ENCODE data around the gene ROBO1. TPM values are rescaled to one million over a fixed set of nuclear protein-coding genes. Genes with fewer than 3 reads are reported as not detected.

Gene ROBO1
- polyA plus RNA-seq, 1 experiment: 33.9 TPM

- Histone ChIP-seq H3K4me3 (ENCODE audit: low read depth, low read length) (no peak overlapping the region), H3K27me3 (ENCODE audit: control insufficient read depth, insufficient read depth, low read length) (no peaks in the 10 kb centered on the region), H3K36me3 (ENCODE audit: control insufficient read depth, insufficient read depth, low read length) (no peaks in the 10 kb centered on the region)
- no peak for DNase-seq (ENCODE audit: low read depth)
- CTCF ChIA-PET: interaction anchor here (1.4 kb wide), 1 partner anchor 22 kb away, joined by 4 read pairs; no protein-coding TSS in a partner anchor
- POLR2A ChIA-PET: no interaction called here
- TF ChIP-seq, protein P1, sequence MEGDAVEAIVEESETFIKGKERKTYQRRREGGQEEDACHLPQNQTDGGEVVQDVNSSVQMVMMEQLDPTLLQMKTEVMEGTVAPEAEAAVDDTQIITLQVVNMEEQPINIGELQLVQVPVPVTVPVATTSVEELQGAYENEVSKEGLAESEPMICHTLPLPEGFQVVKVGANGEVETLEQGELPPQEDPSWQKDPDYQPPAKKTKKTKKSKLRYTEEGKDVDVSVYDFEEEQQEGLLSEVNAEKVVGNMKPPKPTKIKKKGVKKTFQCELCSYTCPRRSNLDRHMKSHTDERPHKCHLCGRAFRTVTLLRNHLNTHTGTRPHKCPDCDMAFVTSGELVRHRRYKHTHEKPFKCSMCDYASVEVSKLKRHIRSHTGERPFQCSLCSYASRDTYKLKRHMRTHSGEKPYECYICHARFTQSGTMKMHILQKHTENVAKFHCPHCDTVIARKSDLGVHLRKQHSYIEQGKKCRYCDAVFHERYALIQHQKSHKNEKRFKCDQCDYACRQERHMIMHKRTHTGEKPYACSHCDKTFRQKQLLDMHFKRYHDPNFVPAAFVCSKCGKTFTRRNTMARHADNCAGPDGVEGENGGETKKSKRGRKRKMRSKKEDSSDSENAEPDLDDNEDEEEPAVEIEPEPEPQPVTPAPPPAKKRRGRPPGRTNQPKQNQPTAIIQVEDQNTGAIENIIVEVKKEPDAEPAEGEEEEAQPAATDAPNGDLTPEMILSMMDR (IDR thresholded peaks at IDR 0.05; ENCODE audit: insufficient read depth, low read depth, low read length): no peak
These were observed 920.2 kb downstream of the ROBO1 start for GRCh38 chr3:78847603-78848002.

GRCh38 chr3:78847203-78847602 is 920.6 kb downstream of the ROBO1 start:
- TF ChIP-seq, protein P1 (IDR thresholded peaks at IDR 0.05; ENCODE audit: insufficient read depth, low read depth, low read length): no peak
- no peaks in the 10 kb centered on the region for H3K27me3 ChIP-seq (ENCODE audit: control insufficient read depth, insufficient read depth, low read length)
- H3K4me3 ChIP-seq (ENCODE audit: low read depth, low read length): no peak overlapping the region
- POLR2A ChIA-PET: no interaction called here
- CTCF ChIA-PET: interaction anchor here (0.6 to 1.4 kb wide), 2 partner anchors 22 to 65 kb away, joined by 4 to 5 read pairs; no protein-coding TSS in a partner anchor
- H3K36me3 ChIP-seq (ENCODE audit: control insufficient read depth, insufficient read depth, low read length): no peaks in the 10 kb centered on the region
- no peak for DNase-seq (ENCODE audit: low read depth)

GRCh38 chr3:78846718-78847117 is 921.1 kb downstream of the ROBO1 start:
- ChIA-PET POLR2A (no interaction called here), CTCF (interaction anchor here (0.6 to 1.4 kb wide), 2 partner anchors 23 to 65 kb away, joined by 4 to 5 read pairs; no protein-coding TSS in a partner anchor)

GRCh38 chr3:78845605-78846004 is 922.2 kb downstream of the ROBO1 start:
- Histone ChIP-seq H3K27me3 (ENCODE audit: control insufficient read depth, insufficient read depth, low read length) (no peaks in the 10 kb centered on the region), H3K36me3 (ENCODE audit: control insufficient read depth, insufficient read depth, low read length) (no peaks in the 10 kb centered on the region), H3K4me3 (ENCODE audit: low read depth, low read length) (no peak overlapping the region)
- TF ChIP-seq, protein P1 (IDR thresholded peaks at IDR 0.05; ENCODE audit: insufficient read depth, low read depth, low read length): no peak
- ChIA-PET POLR2A (no interaction called here), CTCF (interaction anchor here (0.7 kb wide), 1 partner anchor 46 kb away, joined by 4 read pairs; no protein-coding TSS in a partner anchor)
- DNase-seq (ENCODE audit: low read depth): no peak

More at GRCh38 chr3:78846718-78847117, 921.1 kb downstream of the ROBO1 start:
- TF ChIP-seq, protein P1 (IDR thresholded peaks at IDR 0.05; ENCODE audit: insufficient read depth, low read depth, low read length): no peak
- H3K36me3 ChIP-seq (ENCODE audit: control insufficient read depth, insufficient read depth, low read length): no peaks in the 10 kb centered on the region
- no peak overlapping the region for H3K4me3 ChIP-seq (ENCODE audit: low read depth, low read length)
- H3K27me3 ChIP-seq (ENCODE audit: control insufficient read depth, insufficient read depth, low read length): no peaks in the 10 kb centered on the region
- DNase-seq (ENCODE audit: low read depth): peak; percentile 27

DNA sequence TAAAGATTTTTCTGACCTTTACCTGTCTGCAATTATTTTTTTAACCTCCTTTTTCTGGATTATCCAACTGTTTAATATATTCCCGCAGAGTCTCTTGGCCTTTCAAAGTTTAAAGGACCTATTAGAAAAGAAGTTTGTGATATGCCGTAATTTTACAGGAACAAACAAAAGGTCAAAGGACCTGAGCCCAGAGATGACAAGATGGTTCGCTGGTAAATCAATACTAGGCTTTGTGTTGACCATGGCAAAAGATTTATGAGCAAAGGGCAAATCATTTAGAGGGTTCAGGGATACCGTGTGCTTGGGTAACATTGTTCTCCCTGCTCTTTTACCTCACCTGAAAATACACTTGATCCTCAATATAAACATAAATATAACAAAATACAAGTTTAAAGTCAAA is 923.5 kb downstream of the ROBO1 start:
- CTCF ChIA-PET: no interaction called here
- DNase-seq (ENCODE audit: low read depth): no peak
- no peaks in the 10 kb centered on the region for H3K36me3 ChIP-seq (ENCODE audit: control insufficient read depth, insufficient read depth, low read length)
- H3K4me3 ChIP-seq (ENCODE audit: low read depth, low read length): no peak overlapping the region
- POLR2A ChIA-PET: no interaction called here
- TF ChIP-seq, protein P1 (IDR thresholded peaks at IDR 0.05; ENCODE audit: insufficient read depth, low read depth, low read length): no peak
- H3K27me3 ChIP-seq (ENCODE audit: control insufficient read depth, insufficient read depth, low read length): no peaks in the 10 kb centered on the region

Data from BJ (cell line).